Measurements from ENCODE around the gene PRLR. TPM values are rescaled to one million over a fixed set of nuclear protein-coding genes. Genes with fewer than 3 reads are reported as not detected.

PRLR gene
- total and polyA plus RNA-seq, 8 donors: 0.61 to 16.6 (median 8.1) TPM

DNA sequence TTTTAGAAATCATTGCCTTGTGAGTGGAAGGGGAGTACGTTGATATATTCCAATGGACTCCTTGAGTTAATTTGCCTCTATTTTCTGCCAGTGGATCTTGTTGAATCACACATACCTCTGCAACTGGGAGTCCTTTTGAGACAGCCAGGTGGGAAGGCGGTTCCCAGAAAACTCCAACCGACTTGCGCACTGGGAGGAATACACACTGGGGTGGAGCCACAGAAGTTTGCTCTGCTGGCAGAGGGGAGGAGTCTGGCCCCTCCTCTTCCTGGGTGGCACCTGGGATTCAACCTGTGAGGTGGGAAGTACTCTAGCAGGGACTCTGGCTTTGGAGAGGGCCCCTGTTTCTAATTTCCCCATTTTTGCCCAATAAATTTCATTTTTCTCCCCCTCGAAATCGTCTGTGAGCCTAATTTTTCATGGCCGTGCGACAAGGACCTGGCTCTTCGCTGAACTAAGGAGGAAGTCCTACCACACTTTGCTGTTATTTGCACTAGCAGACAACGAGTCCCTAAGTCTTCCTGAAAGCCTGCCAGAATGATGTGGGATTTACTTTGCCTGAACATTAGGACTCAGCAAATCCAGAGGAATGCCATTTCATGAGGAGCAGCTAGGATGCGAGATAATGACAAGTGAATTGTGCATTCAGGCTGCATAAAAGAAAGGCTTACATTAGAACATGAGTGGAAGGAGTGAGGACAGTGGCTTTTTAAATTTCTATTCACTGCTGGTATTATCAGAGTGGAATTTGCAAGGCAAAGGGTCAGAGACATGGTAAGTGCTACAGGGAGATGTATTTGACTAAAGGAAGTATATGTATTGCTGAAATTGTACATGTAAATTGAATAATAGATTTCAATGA is 67.2 kb downstream of the PRLR start:
- Histone ChIP-seq H3K4me1 (peaks cover 0 to 29% (median 25%) of the 10 kb centered on the region in 3 donors), H3K9me3 (no peaks in the 10 kb centered on the region), H3K36me3 (no peaks in the 10 kb centered on the region), H3K27me3 (no peaks in the 10 kb centered on the region), H3K27ac (no peak overlapping the region), H3K4me3 (no peak overlapping the region)
- intact Hi-C loops (cut with DNase I): no loop called here
- FAIRE-seq (no peak), DNase-seq (no peak), ATAC-seq (no peak)
- TF ChIP-seq CTCF (IDR thresholded peaks at IDR 0.05): no peak
- 92 to 94% methylated on average over 11 of the region's 11 CpGs for WGBS, 2 donors

- no peak for DNase-seq
- no peak for ATAC-seq
- H3K27ac ChIP-seq: no peak overlapping the region
- no peaks in the 10 kb centered on the region for H3K36me3 ChIP-seq
- H3K27me3 ChIP-seq: no peaks in the 10 kb centered on the region
- intact Hi-C loops (cut with DNase I): no loop called here
- no peaks in the 10 kb centered on the region for H3K9me3 ChIP-seq
- H3K4me3 ChIP-seq: no peak overlapping the region
- no peak for TF ChIP-seq CTCF (IDR thresholded peaks at IDR 0.05)
- H3K4me1 ChIP-seq: peaks cover 0 to 29% (median 25%) of the 10 kb centered on the region in 3 donors
- 65 to 69% methylated on average over 7 of the region's 7 CpGs for WGBS, 2 donors
- no peak for FAIRE-seq
These were observed 68.5 kb downstream of the PRLR start for GRCh38 chr5:35161652-35162273.

GRCh38 chr5:35160486-35161116 is 69.7 kb downstream of the PRLR start:
- DNase-seq (no peak), FAIRE-seq (no peak), ATAC-seq (no peak)
- no peak for TF ChIP-seq CTCF (IDR thresholded peaks at IDR 0.05)
- Histone ChIP-seq H3K27ac (no peak overlapping the region), H3K4me3 (no peak overlapping the region), H3K27me3 (no peaks in the 10 kb centered on the region), H3K9me3 (no peaks in the 10 kb centered on the region), H3K36me3 (no peaks in the 10 kb centered on the region), H3K4me1 (peaks cover 0 to 26% (median 22%) of the 10 kb centered on the region in 3 donors)
- WGBS, 2 donors: 93 to 95% methylated on average over 6 of the region's 6 CpGs
- intact Hi-C loops (cut with DNase I): no loop called here

DNA sequence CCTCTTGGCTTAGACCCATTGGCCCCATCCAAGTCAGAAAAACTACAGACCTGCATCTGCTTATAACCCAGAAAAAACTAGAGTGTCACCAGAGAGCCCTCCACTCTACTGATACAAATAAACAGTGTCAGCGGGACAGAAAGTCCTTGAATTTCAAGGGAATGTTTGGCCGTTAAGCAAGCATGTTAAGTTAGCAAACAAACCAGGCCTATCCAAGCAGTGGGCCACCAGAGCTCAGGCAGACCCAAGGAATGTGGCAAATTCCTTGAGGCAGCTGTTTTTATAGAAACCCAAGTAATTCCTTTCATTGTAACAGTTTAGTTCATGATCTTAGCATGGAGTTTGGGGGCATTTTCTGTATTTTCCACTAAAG is 70.9 kb downstream of the PRLR start:
- H3K9me3 ChIP-seq: no peaks in the 10 kb centered on the region
- peaks cover 0 to 19% (median 15%) of the 10 kb centered on the region in 3 donors for H3K4me1 ChIP-seq
- FAIRE-seq (no peak), DNase-seq (peak in 3 of 6 donors; percentile 37 to 52 (median 38)), ATAC-seq (peak; percentile 90 to 98 (median 95))
- H3K4me3 ChIP-seq: no peak overlapping the region
- TF ChIP-seq CTCF (IDR thresholded peaks at IDR 0.05): no peak
- no peaks in the 10 kb centered on the region for H3K36me3 ChIP-seq
- WGBS, 2 donors: 14 to 18% methylated on average over 2 of the region's 2 CpGs
- peak overlapping the region in 2 of 4 donors; percentile 16 for H3K27ac ChIP-seq
- H3K27me3 ChIP-seq: no peaks in the 10 kb centered on the region
- intact Hi-C loops (cut with DNase I): no loop called here
